Smooth muscle cell of the brain vasculature (primary cell): Measurements from ENCODE around the gene C6orf89.

Experiments used
- DNase-seq: peaks from one replicate; pipeline ENCODE4 v3.0.0-alpha.2; 2012; ENCODE audit warnings: low read depth, low spot score

The C6orf89 gene

DNA sequence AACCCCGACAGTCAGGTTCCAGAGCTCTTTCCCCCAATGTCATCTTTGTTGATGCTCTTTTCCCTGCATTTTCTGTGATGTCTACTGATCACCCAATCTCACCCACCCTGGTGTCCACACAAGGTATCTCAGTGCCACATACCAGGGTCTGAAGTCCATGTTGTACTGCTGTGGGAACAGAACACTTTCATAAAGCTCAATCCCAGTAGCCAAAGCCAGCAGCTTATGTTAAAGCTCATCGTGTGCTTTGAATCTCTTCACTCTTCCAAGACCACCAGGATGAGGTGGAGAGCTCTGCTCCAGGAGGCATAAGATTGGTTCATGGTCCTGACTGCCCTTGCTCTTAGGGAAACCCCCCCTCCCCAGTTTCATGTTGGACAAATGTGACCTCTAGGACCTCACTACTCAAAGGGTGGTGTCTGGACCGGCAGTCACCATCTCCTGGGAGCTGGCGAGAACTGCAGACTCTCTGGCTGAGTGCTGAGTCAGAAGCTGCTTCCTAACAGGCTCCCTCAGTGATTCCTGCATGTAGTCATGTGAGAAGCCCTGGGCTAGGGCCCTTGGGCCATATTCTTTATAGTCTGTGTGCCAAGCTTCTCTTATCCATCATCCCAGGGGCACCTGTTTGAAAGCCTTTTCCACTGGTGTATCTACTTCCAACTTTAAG is 33.1 kb upstream of the C6orf89 start:
- DNase-seq = peak; percentile 10

DNA sequence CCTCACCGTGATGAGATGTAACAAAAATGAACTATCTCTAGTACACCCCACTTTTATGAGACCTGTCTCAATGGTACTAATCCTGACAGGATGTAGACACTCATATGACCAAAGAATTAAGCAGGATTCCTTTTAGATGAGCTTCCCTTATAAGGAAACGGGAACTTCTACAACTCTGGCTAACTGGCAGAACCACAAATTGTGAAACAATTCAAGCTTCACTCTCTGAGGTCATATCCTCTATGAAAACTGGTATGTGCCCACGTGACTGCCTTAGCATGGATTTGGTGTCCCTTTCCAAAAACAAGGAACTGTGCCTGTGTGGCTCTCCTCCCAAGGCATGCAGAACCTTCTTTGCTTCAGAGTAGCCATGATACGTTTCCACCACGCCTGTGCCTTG is 32.4 kb upstream of the C6orf89 start:
- DNase-seq = no peak

DNA sequence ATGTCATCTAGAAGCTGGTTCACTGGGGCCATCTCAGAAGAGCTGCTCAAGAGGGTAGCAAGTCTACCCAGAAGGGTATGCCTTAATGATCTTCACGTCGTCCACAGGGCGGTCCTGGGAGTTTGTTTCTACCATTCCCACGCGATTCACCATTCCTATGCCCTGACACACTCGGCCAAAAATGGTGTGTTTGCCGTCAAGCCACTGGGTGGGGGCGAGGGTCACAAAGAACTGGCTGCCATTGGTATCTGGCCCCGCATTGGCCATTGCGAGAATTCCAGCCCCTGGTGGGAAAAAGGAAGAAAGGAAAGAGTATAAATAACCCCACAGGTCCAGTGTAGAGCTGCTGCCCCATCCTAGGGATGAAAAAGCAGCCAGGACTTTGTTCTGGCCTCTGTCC is 30.0 kb upstream of the C6orf89 start:
- no peak for DNase-seq

DNA sequence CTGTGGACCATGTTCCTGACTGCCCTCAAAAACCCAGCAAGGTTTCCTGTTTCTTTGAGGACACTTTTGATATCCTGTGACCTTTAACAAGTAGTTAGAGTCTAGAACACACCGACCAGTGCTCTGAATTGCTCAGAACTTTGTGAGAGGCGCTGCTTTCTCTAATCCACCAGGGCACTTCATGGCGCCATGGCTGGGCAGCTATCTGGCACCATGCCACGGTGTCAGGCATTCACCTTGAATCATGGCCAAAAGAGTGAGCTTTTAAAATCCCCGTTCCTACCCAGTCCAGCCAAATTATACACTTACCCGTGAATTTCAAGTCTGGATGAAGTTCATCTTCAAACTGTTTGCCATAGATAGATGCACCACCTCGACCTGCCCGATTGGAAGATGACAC is 29.5 kb upstream of the C6orf89 start:
- no peak for DNase-seq

DNA sequence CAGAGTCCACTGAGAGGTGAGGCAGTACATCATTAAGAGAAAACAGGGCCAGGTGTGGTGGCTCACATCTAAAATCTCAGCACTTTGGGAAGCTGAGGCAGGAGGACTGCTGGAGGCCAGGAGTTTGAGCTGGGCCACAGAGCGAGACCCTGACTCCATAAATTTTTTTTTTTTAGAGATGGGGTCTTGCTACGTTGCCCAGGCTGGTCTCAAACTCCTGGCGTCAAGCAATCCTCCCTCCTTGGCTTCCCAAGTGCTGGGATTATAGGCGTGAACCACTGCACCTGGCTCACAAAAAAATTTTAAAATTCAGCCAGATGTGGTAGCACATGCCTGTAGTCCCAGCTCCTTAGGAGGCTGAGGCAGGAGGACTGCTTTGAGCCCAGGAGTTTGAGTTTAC is 28.4 kb upstream of the C6orf89 start:
- no peak for DNase-seq

DNA sequence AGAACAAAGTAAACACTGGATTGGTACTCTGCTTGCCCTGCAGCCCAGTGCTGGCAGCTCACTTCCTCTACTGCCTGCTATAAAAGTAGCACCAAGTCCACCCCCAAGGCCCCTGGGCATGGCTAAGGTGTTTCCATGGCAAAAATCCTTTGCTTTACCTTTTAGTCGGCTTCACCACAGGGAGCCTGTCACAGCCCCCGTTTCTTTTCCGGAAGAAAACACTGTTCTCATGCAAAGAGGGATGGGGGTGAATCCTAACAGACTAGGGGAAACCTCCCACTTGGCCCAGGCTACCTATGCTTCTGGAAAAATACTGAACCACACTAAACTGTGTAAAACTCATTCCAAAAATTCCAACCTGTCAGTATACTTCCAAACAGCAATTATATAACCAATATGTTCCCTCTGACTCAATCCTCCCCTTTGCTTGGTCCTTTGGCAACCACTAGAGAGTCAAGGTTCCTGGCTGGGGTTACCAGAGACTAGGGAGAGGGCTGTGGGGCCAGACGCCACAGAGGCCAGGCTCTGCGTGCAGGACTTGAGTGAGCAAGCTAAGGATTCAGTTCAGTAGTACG is 27.3 kb upstream of the C6orf89 start:
- no peak for DNase-seq

DNA sequence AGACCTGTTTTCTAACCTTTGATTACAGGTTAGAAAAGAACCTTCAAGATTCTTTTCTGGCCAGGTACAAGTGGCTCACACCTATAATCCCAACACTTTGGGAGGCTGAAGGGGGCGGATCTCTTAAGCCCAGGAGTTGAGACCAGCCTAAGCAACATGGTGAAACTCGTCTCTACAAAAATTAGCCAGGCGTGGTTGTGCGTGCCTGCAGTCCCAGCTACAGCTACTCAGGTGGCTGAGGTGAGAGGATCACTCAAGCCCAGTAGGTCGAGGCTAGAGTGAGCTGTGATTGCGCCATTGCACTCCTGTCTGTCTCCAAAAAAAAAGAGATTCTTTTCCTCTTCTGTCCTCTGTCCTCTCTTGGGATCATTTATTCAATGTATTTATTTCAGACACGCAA is 25.6 kb upstream of the C6orf89 start:
- no peak for DNase-seq

DNA sequence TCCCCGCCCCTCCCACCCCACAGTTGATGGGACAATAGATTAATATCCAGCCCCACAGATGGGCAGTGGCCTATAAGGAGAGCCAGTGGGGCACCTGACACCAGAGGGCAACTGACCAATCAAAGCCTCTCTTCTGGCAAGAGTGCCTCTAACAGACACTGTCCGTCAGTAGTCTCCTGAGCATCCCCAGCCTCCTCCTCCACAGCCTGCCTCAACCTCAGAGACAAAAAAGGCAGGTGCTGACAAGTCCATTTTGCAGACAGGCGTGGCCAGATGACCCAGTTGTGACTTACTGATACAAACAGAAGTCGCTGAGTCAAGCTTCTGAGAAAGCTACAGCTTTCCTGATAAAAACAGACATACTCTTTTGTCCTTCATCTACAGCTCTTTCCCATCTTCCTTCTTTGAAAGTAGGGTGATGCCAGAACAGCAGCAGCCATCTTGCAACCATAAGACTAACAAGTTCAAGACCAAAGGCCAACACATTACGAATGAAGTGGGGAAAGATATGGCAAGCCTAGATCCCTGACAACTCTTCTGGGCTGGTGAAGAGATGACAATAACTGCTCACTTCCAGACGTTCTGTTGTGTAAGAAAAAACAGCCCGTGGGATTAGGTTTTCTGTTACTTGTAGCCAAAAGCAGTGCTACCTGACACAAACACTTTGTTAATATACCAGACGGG is 23.4 kb upstream of the C6orf89 start:
- DNase-seq = no peak

DNA sequence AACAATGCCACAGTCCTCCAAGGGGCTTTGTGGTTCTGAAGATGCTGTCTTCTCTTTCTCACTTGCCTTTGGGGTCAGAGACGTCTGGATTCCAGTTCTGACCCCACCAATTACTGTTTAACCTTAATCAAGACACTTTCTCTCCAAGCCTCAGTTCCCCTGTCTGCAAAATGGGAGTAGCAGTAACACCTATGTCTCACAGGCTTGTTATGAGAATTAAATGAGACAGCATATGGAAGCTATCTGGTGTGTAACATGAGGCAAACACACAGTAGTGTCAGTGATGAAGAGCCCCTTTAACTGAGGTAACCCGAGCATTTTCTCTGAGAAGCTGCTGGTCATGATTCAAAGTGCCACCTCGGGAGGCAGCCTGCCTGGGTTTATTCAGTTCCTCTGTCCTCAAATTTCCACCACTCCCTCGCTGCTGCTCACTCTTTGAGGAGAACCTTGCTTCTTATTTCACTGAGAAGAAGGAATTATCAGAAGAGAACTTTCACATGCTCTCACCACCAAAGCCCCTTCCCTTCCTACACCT is 22.8 kb upstream of the C6orf89 start:
- DNase-seq = no peak

DNA sequence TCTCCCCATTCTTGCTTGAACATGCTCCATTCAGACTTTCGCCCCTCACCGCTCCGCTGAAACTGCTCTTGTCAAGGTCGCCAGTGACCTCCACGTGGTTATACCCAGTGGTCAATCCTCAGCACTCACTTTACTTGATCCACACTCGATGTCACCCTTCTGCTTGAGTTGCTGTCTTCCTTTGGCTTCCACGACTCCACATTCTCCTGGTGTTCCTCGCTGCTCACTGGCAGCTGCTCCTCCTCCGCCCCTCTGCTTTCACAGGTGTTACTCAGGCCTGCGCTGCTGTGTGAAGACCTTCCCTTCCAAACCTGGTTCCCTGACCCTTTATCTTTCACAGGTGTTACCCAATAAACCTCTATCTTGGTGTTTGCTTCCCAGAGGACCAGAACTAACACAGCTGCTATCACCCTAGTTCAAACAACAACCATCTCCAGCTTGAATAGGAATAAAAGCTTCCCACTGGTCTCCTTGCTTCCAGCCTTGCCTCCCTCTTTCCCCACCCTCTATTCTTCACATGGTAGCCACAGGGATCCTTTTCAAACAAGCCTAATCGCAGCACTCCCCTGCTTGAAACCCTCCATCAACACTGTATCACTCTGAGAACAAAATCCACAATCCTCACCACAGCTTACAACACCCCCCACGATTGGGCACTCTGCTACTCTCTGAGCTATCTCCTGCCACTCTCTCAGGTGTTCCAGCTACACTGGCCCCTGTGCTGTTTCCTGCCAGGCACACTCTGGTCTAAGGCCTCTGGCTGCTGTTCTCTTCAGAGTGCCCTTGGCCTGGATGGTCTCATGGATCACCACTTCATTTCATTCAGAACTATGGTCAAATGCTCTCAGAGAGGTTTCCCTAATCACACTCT is 21.8 kb upstream of the C6orf89 start:
- DNase-seq = no peak

DNA sequence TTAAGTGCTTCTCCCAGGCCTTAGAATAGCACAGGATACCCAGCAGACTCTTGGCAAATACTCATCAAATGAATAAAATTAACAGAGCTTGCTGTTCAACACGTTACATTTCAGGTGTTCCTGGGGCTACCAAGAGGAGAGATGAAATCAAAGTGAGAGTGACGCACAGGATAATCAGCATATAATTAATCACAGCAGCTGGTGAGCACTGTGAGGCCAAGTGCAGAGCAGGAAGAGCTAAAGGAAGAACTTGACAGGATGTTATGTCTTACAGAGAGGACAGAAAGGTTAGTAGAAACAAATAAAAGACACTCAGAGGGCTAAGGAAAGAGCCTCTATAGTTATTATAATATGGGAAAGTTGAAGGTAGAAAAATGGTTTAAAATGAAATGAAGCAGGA is 19.9 kb upstream of the C6orf89 start:
- DNase-seq = no peak

DNA sequence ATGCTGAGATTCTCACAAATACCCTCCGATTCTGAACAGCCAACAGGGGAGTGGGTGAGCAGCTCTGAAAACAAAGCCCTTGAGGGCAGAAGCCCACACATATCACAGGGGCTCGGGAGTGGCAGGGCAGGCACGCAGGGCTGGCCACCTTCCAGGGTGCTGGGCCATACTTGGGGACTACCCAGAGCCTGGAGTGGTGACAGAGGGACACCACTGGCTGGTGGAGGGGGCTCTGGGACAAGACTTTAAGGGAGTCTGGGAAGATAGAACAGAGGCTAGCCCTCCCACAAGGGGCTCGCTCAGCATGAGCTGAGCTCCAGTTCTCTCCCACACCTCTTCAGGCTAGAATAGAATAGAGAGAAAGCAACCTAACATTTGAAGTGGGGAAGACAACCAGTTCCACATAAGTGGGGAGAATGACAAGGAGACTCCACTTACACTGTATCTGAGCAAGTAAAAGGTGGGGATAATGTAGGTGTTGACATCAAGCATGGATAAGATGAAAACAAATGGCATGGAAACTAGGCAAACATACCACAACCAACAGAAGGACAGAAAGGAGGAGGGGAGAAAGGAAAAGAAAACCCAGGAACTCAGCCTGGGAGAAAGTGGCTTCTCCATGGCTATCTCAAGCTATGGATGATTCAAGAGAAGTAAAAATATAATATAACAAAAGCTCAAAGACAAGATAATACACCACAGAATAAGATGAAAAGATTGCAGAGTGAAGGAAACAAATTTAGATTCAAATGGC is 18.1 kb upstream of the C6orf89 start:
- no peak for DNase-seq

DNA sequence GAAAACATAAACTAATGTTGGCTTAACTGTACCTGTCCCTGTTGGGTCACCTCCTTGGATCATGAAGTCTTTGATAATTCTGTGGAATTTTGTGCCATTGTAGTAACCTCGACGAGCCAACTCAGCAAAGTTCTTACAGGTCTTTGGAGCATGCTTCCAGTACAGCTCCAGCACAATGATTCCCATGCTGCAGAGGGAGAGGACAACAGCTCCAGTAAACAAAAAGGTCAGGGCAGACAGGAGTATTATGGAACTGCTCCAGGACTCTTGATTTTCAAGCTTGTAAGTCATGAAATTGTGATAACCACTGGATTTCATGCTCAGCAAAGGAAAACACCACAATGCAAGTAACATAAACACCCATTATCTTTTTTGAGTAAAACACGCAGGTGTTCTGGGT is 14.1 kb upstream of the C6orf89 start:
- DNase-seq = no peak

DNA sequence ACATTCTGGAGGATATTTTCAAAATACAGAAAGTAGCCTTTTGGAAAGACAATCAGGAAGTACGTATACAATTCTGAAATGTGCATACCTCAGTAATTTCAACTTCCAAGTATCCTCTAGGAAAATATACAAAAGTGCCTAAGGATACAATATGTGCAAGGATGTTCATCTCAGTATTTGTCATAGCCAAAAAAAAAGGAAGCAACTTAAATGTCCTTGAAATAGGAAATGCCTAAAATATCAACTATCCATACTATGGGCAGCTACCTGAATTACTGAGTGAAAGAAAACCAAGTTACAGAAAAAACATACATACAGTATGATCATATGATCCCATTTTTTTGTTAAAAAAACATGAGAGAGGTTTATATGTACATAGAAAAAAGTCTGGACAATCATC is 12.6 kb upstream of the C6orf89 start:
- DNase-seq = no peak

DNA sequence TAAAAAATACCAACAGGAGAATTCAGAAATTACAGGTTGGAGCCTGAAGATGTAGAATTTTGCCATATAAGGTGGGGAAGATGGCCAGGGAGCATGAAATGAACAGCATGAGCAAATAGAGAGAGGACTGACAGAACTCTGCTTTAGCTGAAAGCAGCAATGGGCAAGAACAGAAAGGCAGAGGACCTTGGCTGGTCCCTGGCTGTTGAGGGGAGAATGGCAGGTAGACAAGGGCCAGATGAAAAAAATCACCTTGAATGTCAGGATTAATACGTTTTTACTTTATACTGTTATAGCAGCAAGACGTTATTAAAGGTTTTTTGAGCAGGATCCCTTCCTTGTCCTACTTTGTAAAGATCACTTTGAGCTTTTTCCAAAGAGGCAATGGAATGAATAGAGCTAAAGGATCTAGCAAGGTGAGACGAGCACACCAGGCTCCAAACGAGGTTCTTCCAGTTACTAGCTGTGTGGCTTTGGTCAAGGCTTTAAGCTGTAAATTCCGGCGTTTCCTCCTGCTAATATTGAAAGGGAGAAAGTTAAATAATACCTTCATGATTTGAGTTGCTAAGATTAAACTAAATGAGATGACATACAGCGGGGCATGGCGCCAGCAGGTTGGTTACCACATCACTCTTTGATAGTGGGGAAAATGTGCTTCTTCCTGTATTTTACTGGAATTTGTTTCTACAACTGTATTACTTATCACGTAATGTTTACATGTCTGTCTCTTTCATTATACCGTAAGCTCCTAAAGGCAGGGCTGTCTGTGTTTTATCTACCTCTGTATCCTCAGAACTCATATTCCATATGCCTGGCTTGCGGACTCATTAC is 11.9 kb upstream of the C6orf89 start:
- no peak for DNase-seq

DNA sequence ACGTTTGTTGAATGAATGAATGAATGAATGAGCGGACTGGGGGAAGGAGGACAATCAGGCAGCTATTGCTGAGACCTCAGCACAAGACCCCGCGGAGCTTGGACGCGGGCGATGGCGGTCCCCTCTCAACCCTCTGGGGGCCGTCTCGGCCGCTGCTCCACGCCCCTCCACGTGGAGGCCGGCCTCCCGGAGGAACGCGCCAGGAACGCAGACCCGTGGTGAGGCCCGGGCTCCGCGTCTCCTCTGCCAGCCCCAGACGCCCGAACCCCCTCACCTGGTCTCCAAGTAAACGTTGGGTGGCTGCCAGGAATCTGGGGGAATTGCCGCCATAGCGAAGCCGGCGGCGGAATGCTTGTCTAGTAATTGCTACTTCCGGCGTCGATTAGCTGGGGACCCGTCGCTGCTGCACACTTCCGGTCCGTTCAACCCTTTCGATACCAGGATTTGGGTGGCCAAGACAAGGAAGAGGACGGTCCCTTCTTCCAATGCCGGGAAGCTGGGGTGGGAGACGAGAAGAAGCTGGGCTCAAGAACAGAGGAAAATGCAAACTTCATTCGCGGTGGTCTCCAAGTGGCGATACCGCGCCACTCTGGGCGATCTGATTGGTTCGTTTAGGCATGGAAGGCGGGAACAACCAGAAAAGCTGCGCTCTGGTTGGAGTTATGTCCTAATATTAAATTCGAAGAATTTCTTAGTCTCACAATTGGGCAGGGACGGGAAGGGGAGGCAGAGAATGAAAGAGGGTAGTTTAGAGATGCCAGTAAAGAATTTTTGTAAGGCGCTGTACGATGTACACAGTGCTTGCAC is 11.1 kb upstream of the C6orf89 start, which contains the start of gene PPIL1:
TSS of gene PPIL1 (minus strand) at position 361 of the 807 bp plus-strand sequence. CDS start at position 330, 31 bp downstream.
- peak; percentile 88 for DNase-seq

DNA sequence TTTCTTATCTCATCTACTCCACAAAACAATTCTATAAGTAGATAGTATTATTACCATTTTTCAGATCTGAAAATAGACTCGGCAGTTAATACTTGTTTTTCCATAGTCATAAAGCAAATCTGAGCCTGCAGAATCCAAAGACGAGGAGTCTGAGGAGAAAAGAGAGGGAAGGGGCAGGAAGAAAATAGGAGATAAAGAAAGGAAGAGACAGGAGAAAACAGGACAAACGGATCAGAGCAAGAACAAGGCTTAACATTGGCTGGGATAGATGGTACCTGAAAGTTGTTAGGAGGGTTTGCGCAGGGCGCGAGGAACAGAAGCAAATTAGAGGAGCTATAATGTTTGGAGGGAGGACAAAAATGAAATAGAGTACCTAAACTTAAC is 10.5 kb upstream of the C6orf89 start:
- DNase-seq = no peak

DNA sequence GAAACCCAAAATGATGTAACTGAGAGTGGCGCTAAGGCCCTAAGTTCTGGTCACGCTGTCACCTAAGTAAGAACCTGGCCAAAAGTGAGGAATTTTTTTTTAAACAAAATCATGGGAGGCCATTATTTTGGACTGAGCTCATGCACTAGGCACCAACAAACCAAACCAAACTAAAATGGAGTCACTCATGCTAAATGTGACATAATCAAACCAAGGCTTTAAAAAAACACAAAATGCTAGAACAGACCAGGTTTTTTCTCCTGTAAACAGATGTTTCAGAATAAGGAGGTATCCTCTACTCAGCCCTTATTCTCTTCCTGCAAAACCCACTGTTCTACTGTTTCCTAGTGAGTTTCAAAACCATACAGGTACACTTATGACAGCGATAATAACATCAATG is 1.1 kb upstream of the C6orf89 start:
- DNase-seq = no peak

DNA sequence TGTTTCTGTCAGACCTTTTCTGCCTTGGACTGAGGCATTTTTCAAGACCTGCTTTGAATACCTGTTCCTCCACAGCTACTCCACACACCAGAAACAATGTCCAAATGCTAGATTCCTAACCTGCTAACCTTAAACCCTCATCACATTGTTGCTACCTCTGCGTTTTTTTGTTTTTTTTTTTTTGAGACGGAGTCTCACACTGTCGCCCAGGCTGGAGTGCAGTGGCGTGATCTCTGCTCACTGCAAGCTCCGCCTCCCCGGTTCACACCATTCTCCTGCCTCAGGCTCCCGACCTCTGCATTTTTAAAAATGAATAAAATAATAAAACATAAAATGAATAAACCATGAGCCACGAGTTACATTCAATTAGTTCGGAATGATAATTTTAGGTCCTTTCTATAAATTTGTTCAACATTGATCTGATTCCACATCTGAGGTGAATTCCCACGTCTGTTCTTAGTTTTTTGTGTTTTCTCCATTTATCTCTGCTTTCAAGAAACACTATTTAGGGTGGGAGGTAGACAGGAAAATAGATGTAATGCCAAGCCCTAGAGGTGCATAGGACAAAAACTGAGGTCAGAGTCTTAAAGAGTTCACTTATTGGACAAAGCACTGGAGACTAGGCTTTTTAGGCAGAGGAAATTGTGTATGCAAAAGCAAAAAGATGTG is 1.3 kb downstream of the C6orf89 start:
- no peak for DNase-seq
